NB4 (cell line): Measurements from ENCODE around the gene KCNQ1.
"Not testable (repeated sequence)": the region's sequence is repeated elsewhere in the genome, so short reads cannot be mapped to it uniquely, and the experiment has no call there.

ENCODE experiments used
- DNase-seq: peaks from one replicate; pipeline ENCODE4 v3.0.0; 2010; ENCODE audit warnings: low read depth
- H3K4me3 ChIP-seq: one replicate; pipeline ENCODE4 v1.5.1; 2011; ENCODE audit warnings: mild to moderate bottlenecking, low read depth, low read length, moderate library complexity
- CTCF ChIP-seq: IDR thresholded peaks from one replicate; pipeline ENCODE4 v1.5.1; 2012; ENCODE audit warnings: low read depth, low read length
- MAX ChIP-seq: IDR thresholded peaks from 2 replicates; pipeline ENCODE4 v1.6.1; 2011; ENCODE audit warnings: low read depth, low read length
- MYC ChIP-seq: IDR thresholded peaks from 2 replicates; pipeline ENCODE4 v1.6.1; 2011; ENCODE audit warnings: low read depth, low read length
- POLR2A ChIP-seq: IDR thresholded peaks from 2 replicates; pipeline ENCODE4 v1.6.1; 2011; ENCODE audit warnings: mild to moderate bottlenecking; ENCODE audit not compliant: insufficient read length; ENCODE audit errors: extremely low read depth

KCNQ1 gene

GRCh38 chr11:2625183-2625582, 180.4 kb downstream of the KCNQ1 start:
- DNase-seq, result no peak
- no peak for TF ChIP-seq MYC
- no peak for TF ChIP-seq MAX
- TF ChIP-seq CTCF, result no peak
- TF ChIP-seq POLR2A, result no peak
- H3K4me3 ChIP-seq, result no peak overlapping the region

GRCh38 chr11:2630679-2631078, 185.9 kb downstream of the KCNQ1 start:
- no peak for DNase-seq
- TF ChIP-seq CTCF, result no peak
- TF ChIP-seq POLR2A, result no peak
- no peak for TF ChIP-seq MYC
- TF ChIP-seq MAX, result no peak
- no peak overlapping the region for H3K4me3 ChIP-seq

- TF ChIP-seq MAX, result no peak
- TF ChIP-seq POLR2A, result no peak
- TF ChIP-seq MYC, result no peak
- no peak overlapping the region for H3K4me3 ChIP-seq
- no peak for DNase-seq
These were observed 186.4 kb downstream of the KCNQ1 start for GRCh38 chr11:2631161-2631560.

GRCh38 chr11:2639763-2640162, 195.0 kb downstream of the KCNQ1 start:
- DNase-seq, H3K4me3 ChIP-seq: not testable (repeated sequence)

- no peak overlapping the region for H3K4me3 ChIP-seq
- TF ChIP-seq CTCF (no peak), POLR2A (no peak), MAX (no peak), MYC (no peak)
- no peak for DNase-seq
These were observed 196.8 kb downstream of the KCNQ1 start for GRCh38 chr11:2641623-2642022.

GRCh38 chr11:2643746-2644145, 198.9 kb downstream of the KCNQ1 start:
- no peak for DNase-seq
- H3K4me3 ChIP-seq, result no peak overlapping the region
- TF ChIP-seq MAX (no peak), CTCF (no peak), POLR2A (no peak)

GRCh38 chr11:2644844-2645778, 200.3 kb downstream of the KCNQ1 start:
- no peak for TF ChIP-seq POLR2A
- TF ChIP-seq CTCF, result no peak
- TF ChIP-seq MAX, result no peak
- no peak for TF ChIP-seq MYC
- no peak overlapping the region for H3K4me3 ChIP-seq
- DNase-seq, result no peak
